H54 (cell line): ENCODE results near the gene RAB19.
A peak's percentile ranks its signal among the peaks of the same experiment; 100 is the strongest.

Experiments used
- DNase-seq: peaks from one replicate; pipeline ENCODE4 v3.0.0; 2011; ENCODE audit warnings: low spot score, mixed read lengths; ENCODE audit not compliant: insufficient read length
- FAIRE-seq: peaks from 3 replicates; lab custom pipeline; 2011; peaks lifted over from hg19 to GRCh38; lab: Jason Lieb, UNC
- POLR2A ChIP-seq: IDR thresholded peaks from 2 replicates; pipeline ENCODE4 v1.6.1; 2011; ENCODE audit warnings: low read depth, mild to moderate bottlenecking, low read length

The RAB19 gene

DNA sequence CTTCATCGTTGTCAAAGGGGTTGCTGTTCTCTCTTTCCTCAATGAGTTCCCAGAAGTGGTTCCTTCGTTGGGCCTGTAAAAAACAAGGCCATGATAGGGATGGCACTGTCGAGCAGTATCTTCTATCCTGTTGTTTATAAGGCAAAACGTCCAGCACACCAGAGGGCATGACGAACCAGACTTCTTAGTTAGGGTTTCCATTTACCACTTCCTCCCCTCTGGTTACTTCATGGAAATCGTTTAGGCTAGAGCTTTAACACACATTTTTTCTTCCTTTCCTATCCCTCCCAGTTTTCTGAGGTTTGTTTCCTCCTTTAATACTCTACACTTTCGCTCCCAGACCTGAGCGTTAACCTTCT lies 50.8 kb downstream of the RAB19 start:
- no peak for DNase-seq
- no peak for FAIRE-seq
- no peak for TF ChIP-seq POLR2A

DNA sequence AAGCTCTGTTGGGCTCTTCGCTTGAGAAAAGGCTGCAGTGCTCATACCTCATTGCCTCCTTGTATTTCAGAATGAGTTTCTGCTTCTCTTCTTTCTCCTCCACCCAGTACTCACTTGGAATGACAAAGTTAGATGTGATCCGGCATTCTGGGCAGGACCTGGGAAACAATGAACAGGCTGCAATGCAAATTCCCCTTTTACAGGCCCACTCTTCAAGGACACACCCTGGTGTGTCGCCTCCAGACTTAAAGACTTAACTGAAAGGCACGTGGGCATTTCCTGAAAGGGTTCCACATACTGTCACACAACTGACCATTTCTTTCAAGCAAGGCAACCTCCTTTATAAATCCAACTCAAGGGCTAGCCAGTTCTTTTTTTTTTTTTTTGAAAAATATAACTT lies 51.9 kb downstream of the RAB19 start:
- no peak for TF ChIP-seq POLR2A
- FAIRE-seq (no peak), DNase-seq (no peak)

DNA sequence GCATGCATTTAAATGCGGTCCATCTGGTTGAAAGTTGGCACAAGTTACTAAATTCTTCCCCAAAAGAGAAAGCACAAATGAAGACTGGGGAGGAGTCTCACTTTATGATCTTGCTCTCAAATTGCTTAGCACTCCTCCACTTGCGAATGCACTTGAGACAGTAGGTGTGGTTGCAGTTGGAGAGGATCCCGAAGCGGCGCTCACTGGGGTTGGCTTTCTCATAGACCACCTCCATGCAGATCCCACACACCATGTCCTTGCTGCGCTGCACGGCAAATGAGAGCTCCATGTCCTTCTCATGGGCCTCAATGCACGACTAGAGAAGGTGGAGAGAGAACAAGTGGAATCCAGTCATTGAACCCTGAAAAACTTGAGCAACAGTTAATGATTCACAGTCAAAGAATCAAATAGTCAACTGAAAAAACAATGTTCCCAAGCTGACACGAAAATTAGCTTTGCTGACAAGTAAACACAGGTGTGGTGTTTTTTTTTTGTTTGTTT lies 52.7 kb downstream of the RAB19 start:
- DNase-seq (no peak), FAIRE-seq (no peak)
- TF ChIP-seq POLR2A: no peak

DNA sequence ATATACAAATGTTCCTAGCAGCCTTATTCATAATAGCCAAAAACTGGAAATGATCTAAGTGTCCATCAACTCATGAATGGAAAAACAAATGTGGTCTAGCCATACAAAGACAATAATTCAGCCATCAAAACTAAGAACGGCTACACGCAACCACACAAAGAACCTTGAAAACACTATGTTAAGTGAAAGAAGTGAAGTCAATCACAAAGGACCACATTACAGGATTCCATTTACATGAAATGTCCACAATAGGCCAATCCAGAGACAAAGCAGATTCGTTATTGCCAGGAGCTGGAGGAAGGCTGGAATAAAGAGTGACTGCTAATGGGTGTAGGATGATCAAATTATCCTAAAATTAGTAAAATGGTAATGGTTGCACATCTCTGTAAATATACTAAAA lies 54.3 kb downstream of the RAB19 start:
- FAIRE-seq (no peak), DNase-seq (no peak)
- no peak for TF ChIP-seq POLR2A

DNA sequence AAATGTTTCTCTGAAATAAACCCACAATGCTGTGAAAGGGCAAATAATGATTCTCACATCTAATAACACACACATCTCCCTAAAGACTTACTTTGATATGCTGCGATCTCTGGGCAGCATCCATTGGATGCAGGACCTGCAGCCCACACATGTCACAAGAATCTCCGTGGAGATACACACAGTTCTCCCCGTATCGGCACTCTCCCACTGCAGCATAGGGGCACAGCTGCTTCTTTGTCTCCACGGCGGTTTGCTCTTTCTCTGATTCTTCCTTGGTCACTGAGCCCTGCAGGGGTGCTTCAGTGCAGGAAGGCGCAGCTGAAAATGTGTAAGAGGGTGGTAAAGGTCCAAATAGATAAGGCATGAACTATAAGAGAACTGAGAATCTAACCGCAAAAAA lies 55.1 kb downstream of the RAB19 start:
- no peak for DNase-seq
- no peak for FAIRE-seq
- TF ChIP-seq POLR2A: no peak

DNA sequence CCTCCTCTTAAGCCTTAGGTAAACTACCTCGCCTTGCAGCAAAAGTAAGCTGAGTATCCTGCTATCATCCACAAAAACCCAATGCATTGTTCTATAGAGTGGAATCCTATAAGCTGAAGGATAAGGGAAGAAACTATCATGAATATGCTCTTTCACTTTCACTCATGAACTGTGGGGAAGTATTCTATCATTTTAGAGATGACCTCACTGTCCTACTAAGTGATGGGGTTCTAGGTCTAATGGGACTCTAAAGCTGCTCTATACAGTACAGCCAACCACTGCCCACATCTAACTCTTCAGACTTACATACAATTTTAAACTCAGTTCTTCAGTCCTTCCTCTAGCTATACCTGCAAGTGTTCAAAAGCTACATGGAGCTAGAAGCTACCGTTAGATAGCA lies 59.3 kb downstream of the RAB19 start:
- TF ChIP-seq POLR2A: no peak
- no peak for FAIRE-seq
- no peak for DNase-seq

DNA sequence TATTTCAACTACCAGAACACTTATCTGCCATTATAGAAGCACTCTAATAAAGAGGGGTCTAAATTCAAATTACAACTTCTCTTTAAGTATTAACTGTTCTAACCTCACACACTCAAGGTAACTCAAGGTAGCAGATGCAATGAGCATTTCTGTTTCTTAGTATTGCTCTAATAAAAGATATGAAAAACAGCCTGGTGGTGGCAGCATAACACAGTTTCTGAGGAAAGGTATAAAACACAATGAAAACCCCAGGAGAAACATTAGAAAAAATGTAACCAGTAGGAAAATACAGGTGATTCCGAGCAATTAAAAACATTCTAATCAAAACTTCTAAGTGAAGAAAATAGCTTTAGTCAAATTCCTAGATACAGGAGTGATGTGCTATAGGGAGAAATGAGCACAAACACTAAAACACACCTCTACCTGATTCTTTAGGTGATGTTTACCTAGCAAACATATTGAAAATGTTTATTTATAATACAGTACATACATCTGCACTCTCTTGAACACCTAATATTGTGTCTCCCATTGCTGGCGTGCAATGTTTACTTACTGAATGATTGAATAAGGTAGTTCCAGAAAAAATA lies 72.0 kb downstream of the RAB19 start:
- FAIRE-seq (no peak), DNase-seq (peak; percentile 57)
- no peak for TF ChIP-seq POLR2A

DNA sequence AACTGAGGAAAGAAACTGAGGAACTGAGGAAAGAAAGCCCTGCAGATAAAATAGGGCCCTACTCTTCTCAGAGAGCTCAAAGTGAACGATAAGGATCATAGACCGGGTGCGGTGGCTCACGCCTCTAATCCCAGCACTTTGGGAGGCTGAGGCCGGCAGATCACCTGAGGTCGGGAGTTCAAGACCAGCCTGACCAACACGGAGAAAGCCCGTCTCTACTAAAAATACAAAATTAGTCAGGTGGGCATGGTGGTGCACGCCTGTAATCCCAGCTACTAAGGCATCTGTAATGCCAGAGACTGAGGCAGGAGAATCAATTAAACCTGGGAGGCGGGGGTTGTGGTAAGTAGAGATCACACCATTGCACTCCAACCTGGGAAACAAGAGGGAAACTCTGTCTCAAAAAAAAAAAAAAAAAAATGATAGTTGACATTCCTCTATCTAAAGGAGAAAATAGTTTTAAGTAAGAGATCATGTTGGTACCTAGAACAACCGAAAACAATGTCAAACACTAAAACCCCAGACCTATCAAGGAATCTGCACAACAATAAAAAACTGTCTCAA lies 72.9 kb downstream of the RAB19 start:
- DNase-seq (no peak), FAIRE-seq (no peak)
- TF ChIP-seq POLR2A: no peak
